NCI-H2081 (cell line): ENCODE results near the gene NAT9.

Experiments used
- DNase-seq, 2 experiments: peaks; one replicate each; lab custom pipeline; 2025; lab: John Stamatoyannopoulos, UW

NAT9 gene

GRCh38 chr17:74744714-74745547, 31.2 kb downstream of the NAT9 start:
- DNase-seq, result peak; percentile 20 to 65

GRCh38 chr17:74744349-74744713, 31.8 kb downstream of the NAT9 start:
- DNase-seq, result no peak

GRCh38 chr17:74743755-74744154, 32.4 kb downstream of the NAT9 start:
- DNase-seq, result no peak

GRCh38 chr17:74742978-74743545, 33.1 kb downstream of the NAT9 start:
- DNase-seq, result no peak

GRCh38 chr17:74742153-74742515, 34.0 kb downstream of the NAT9 start:
- peak in 1 of 2 experiments; percentile 25 for DNase-seq

- no peak for DNase-seq
These were observed 35.3 kb downstream of the NAT9 start for GRCh38 chr17:74740641-74741387.

- DNase-seq, result no peak
These were observed 36.0 kb downstream of the NAT9 start for GRCh38 chr17:74740173-74740572.

GRCh38 chr17:74739227-74739831, 36.8 kb downstream of the NAT9 start:
- no peak for DNase-seq

GRCh38 chr17:74738051-74738996, 37.8 kb downstream of the NAT9 start:
- DNase-seq, result no peak

- no peak for DNase-seq
These were observed 38.7 kb downstream of the NAT9 start for GRCh38 chr17:74737299-74738050.

GRCh38 chr17:74736513-74737298, 39.4 kb downstream of the NAT9 start, which contains the start of gene RAB37:
Gene RAB37, plus strand, starts transcription at chr17:74737256. Its CDS starts 17 bp downstream, at chr17:74737273.
- DNase-seq, result no peak

GRCh38 chr17:74734256-74734655, 41.9 kb downstream of the NAT9 start:
- no peak for DNase-seq

GRCh38 chr17:74733365-74734122, 42.6 kb downstream of the NAT9 start:
- no peak for DNase-seq

- DNase-seq, result no peak
These were observed 43.9 kb downstream of the NAT9 start for GRCh38 chr17:74732042-74732867.

GRCh38 chr17:74731347-74731605, 44.9 kb downstream of the NAT9 start:
- DNase-seq, result no peak

- no peak for DNase-seq
These were observed 45.4 kb downstream of the NAT9 start for GRCh38 chr17:74730491-74731346.

- no peak for DNase-seq
These were observed 46.3 kb downstream of the NAT9 start for GRCh38 chr17:74729866-74730265.
